ENCODE results near the gene UBLCP1.

- TF ChIP-seq POLR2A (IDR thresholded peaks at IDR 0.05) (no peak), CTCF (IDR thresholded peaks at IDR 0.05) (no peak)
These were observed 38.4 kb downstream of the UBLCP1 start for GRCh38 chr5:159301466-159301865.

Measured in thyroid gland (tissue), 4 donors.